Hematopoietic multipotent progenitor cell treated with erythropoietin and hydrocortisone succinate and interleukin-3 and kit ligand, for 4 days (in vitro differentiated cells): ENCODE results near the gene TLCD1.
"Not testable (repeated sequence)": the region's sequence is repeated elsewhere in the genome, so short reads cannot be mapped to it uniquely, and the experiment has no call there.

ENCODE experiments used
- DNase-seq: peaks from one replicate; pipeline ENCODE4 v3.0.0-alpha.2; 2015

TLCD1 gene

GRCh38 chr17:28746611-28747050, 20.6 kb upstream of the TLCD1 start:
- no peak for DNase-seq

- no peak for DNase-seq
These were observed 19.9 kb upstream of the TLCD1 start for GRCh38 chr17:28745786-28746411.

GRCh38 chr17:28744972-28745785, 19.1 kb upstream of the TLCD1 start:
- DNase-seq: peak; percentile 57

GRCh38 chr17:28744104-28744971, 18.3 kb upstream of the TLCD1 start:
- DNase-seq: peak; percentile 58

- peak; percentile 94 for DNase-seq
These were observed 17.4 kb upstream of the TLCD1 start, which contains the start of gene TRAF4 for GRCh38 chr17:28743243-28744103. Gene TRAF4 (plus strand): TSS chr17:28744011. CDS start chr17:28744113, 102 bp downstream.

GRCh38 chr17:28741358-28742349, 15.6 kb upstream of the TLCD1 start:
- peak; percentile 99 for DNase-seq

- no peak for DNase-seq
These were observed 14.6 kb upstream of the TLCD1 start for GRCh38 chr17:28740406-28741357.

- DNase-seq: no peak
These were observed 12.8 kb upstream of the TLCD1 start for GRCh38 chr17:28738680-28739384.

- no peak for DNase-seq
These were observed 12.0 kb upstream of the TLCD1 start for GRCh38 chr17:28737770-28738679.

GRCh38 chr17:28737316-28737715, 11.3 kb upstream of the TLCD1 start:
- no peak for DNase-seq

- not testable (repeated sequence) for DNase-seq
These were observed 10.1 kb upstream of the TLCD1 start for GRCh38 chr17:28735913-28736769.

GRCh38 chr17:28735242-28735722, 9.2 kb upstream of the TLCD1 start:
- DNase-seq: peak; percentile 90

- no peak for DNase-seq
These were observed 8.7 kb upstream of the TLCD1 start for GRCh38 chr17:28734712-28735241.

GRCh38 chr17:28733346-28733745, 7.3 kb upstream of the TLCD1 start:
- DNase-seq: no peak

- DNase-seq: no peak
These were observed 3.9 kb upstream of the TLCD1 start for GRCh38 chr17:28729950-28730330.
